ACHN (cell line): ENCODE measurements around the gene FAM180A.
"Not testable (repeated sequence)": the region's sequence is repeated elsewhere in the genome, so short reads cannot be mapped to it uniquely, and the experiment has no call there.

ENCODE experiments used
- DNase-seq: peaks from one replicate; pipeline ENCODE4 v3.0.0-alpha.2; 2015
- in situ Hi-C: cut with HindIII; loops from 2 replicates; pipeline ENCODE4 v1.10.0; 2017; ENCODE audit warnings: low sequenced_read_pairs, low pct_ligation_motif_present, low pct_unique_long_range_greater_than_20kb

FAM180A gene

GRCh38 chr7:135704698-135705097 lies 43.9 kb downstream of the FAM180A start:
- in situ Hi-C loops = no loop called here
- no peak for DNase-seq

- DNase-seq = no peak
These were observed 44.5 kb downstream of the FAM180A start for GRCh38 chr7:135704074-135704473.

GRCh38 chr7:135697276-135698049 lies 51.1 kb downstream of the FAM180A start:
- in situ Hi-C loops = no loop called here
- DNase-seq = no peak

More at GRCh38 chr7:135704074-135704473, 44.5 kb downstream of the FAM180A start:
- in situ Hi-C loops = no loop called here

GRCh38 chr7:135693558-135693957 lies 55.1 kb downstream of the FAM180A start:
- no peak for DNase-seq
- in situ Hi-C loops = no loop called here

- in situ Hi-C loops = not testable (repeated sequence)
These were observed 56.0 kb downstream of the FAM180A start for GRCh38 chr7:135692606-135693005.

GRCh38 chr7:135692055-135692454 lies 56.6 kb downstream of the FAM180A start:
- DNase-seq = no peak

More at GRCh38 chr7:135692606-135693005, 56.0 kb downstream of the FAM180A start:
- not testable (repeated sequence) for DNase-seq

GRCh38 chr7:135690566-135690965 lies 58.0 kb downstream of the FAM180A start:
- in situ Hi-C loops = no loop called here
- peak; percentile 39 for DNase-seq

More at GRCh38 chr7:135692055-135692454, 56.6 kb downstream of the FAM180A start:
- in situ Hi-C loops = no loop called here

- no peak for DNase-seq
- in situ Hi-C loops = no loop called here
These were observed 61.1 kb downstream of the FAM180A start for GRCh38 chr7:135687466-135687865.

GRCh38 chr7:135685306-135686084 lies 63.1 kb downstream of the FAM180A start:
- DNase-seq = no peak
- in situ Hi-C loops = no loop called here

GRCh38 chr7:135684699-135685098 lies 63.9 kb downstream of the FAM180A start:
- in situ Hi-C loops = no loop called here
- no peak for DNase-seq

GRCh38 chr7:135684136-135684535 lies 64.5 kb downstream of the FAM180A start:
- peak; percentile 55 for DNase-seq
- in situ Hi-C loops = no loop called here

- no peak for DNase-seq
- in situ Hi-C loops = no loop called here
These were observed 65.0 kb downstream of the FAM180A start for GRCh38 chr7:135683609-135684008.

GRCh38 chr7:135682191-135682590 lies 66.4 kb downstream of the FAM180A start:
- no peak for DNase-seq
- in situ Hi-C loops = no loop called here

GRCh38 chr7:135681762-135682161 lies 66.9 kb downstream of the FAM180A start:
- in situ Hi-C loops = no loop called here
- no peak for DNase-seq
